HepG2 (cell line): ENCODE results near the gene AP2S1. TPM values are rescaled to one million over a fixed set of nuclear protein-coding genes. Genes with fewer than 3 reads are reported as not detected.
A peak's percentile ranks its signal among the peaks of the same experiment; 100 is the strongest.

ENCODE experiments used
- FOSL2 ChIP-seq: sonication (generic); formaldehyde crosslinking; IDR thresholded peaks from 2 replicates; pipeline ENCODE4 v1.4.0; 2020; ENCODE audit warnings: missing genetic modification reagents
- HNRNPUL1 ChIP-seq: fragments of 200-400 bp; formaldehyde crosslinking; IDR thresholded peaks from 2 replicates; pipeline ENCODE4 v1.6.1; 2017; ENCODE audit warnings: low read depth, mild to moderate bottlenecking, low read length, moderate library complexity
- TEAD2 ChIP-seq: sonication (generic); formaldehyde crosslinking; IDR thresholded peaks from 2 replicates; pipeline ENCODE4 v1.9.0; 2021; ENCODE audit warnings: missing genetic modification reagents
- ZNF562 ChIP-seq: sonication (generic); formaldehyde crosslinking; IDR thresholded peaks from 2 replicates; pipeline ENCODE4 v1.8.0; 2022; ENCODE audit warnings: missing genetic modification reagents, borderline replicate concordance
- ZNF619 ChIP-seq: sonication (generic); formaldehyde crosslinking; IDR thresholded peaks from 2 replicates; pipeline ENCODE4 v1.4.0; 2020; ENCODE audit warnings: mild to moderate bottlenecking, missing genetic modification reagents
- ZNF792 ChIP-seq: IDR thresholded peaks from 2 replicates; pipeline ENCODE4 v1.6.1; 2016
- polyA plus RNA-seq, 8 experiments: library from polyadenylated mRNA; depleted of rRNA in 3 of 8; stranded (reverse) in 7 of 8; unstranded in 1 of 8; fragments of >200 nt; fragmentation: Illumina TruSeq in 4 of 8; extraction: Trizol in 4 of 8; gene quantifications; 2 replicates each; pipeline versions ENCODE4 v1.2.1 to v1.2.3, GENCODE V29; 2011 to 2016; ENCODE audit warnings: low read depth in 4 of 8, missing spikeins in 1 of 8, mixed read lengths in 1 of 8; ENCODE audit not compliant: insufficient read depth in 1 of 8
- total RNA-seq, 5 experiments: library from RNA; depleted of rRNA; stranded (reverse); fragments of >200 nt; fragmentation: Illumina TruSeq; extraction: Trizol; gene quantifications; 2 replicates each; pipeline ENCODE4 v1.2.3, GENCODE V29; 2016; ENCODE audit warnings: low read depth in 1 of 5
- TF ChIP-seq, protein P1 (sequence below): sonication (generic); formaldehyde crosslinking; IDR thresholded peaks from 2 replicates; pipeline ENCODE4 v1.5.0; 2020; ENCODE audit warnings: mild to moderate bottlenecking, missing genetic modification reagents, borderline replicate concordance
- TF ChIP-seq, protein P2 (sequence below), 2 experiments: IDR thresholded peaks; 2 replicates each; pipeline ENCODE4 v1.6.1; 2011 to 2012; ENCODE audit warnings: low read length in 2 of 2, borderline replicate concordance in 1 of 2, low read depth in 1 of 2, mild to moderate bottlenecking in 1 of 2, moderate library complexity in 1 of 2
- TF ChIP-seq, protein P3 (sequence below): sonication (generic); formaldehyde crosslinking; conservative IDR thresholded peaks from 2 replicates; pipeline ENCODE4 v1.8.0; 2022; ENCODE audit warnings: low read depth, missing genetic modification reagents
- TF ChIP-seq, protein P4 (sequence below): sonication (generic); formaldehyde crosslinking; IDR thresholded peaks from 2 replicates; pipeline ENCODE4 v1.5.0; 2020; ENCODE audit warnings: mild to moderate bottlenecking, missing genetic modification reagents, borderline replicate concordance

Gene AP2S1
- total and polyA plus RNA-seq, 2 of the 13 experiments (the other 11 are each of a cell fraction or from before 2014, with no cell fraction given) = 45.2 to 86.1 TPM

DNA sequence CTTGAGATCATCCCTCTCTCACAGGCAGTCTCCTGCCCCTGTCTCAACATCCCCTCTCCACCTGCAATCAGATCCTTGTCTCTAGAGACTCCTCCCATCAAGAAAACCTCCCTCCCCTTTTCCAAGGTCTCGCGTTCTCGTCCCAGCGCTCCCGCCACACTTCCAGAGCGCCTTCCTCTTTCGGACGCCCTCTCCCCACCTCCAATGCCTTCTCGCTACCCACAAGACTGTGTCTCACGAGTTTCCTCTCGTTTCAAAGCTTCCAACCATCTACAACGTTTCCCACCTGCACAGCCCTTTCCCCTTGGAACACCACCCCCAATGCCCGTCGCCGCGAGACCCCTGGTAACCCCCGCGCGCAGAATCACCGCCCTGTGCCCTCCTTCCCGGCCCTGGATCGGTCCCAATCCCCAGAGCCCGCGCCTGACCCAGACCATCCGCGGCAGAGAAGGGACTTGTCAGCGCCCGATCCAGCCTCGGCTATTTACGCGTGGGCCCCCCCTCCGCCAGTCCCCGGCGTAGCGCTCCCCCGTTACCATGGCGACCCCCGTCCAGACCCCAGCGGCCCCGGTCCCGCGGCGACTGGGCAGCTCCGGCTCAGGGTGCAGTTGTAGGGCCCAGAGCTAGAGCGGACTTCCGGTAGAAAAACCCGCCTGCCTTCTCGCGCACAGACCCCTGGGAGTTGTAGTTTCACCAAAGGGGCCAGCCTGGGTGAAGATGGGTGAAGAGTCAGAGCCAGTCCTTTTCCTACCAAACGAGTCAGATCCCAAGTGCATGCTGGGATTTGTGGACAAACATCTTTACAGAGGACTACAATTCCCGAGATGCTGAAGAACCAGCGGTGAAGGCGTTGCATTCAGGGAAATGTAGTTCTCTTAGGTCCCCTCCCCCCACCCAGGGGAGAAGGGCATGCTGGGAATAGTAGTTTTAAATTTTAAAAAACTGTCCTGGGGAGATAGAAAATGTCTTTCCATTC, at the start of gene AP2S1 (continued):
- TF ChIP-seq, protein P1, sequence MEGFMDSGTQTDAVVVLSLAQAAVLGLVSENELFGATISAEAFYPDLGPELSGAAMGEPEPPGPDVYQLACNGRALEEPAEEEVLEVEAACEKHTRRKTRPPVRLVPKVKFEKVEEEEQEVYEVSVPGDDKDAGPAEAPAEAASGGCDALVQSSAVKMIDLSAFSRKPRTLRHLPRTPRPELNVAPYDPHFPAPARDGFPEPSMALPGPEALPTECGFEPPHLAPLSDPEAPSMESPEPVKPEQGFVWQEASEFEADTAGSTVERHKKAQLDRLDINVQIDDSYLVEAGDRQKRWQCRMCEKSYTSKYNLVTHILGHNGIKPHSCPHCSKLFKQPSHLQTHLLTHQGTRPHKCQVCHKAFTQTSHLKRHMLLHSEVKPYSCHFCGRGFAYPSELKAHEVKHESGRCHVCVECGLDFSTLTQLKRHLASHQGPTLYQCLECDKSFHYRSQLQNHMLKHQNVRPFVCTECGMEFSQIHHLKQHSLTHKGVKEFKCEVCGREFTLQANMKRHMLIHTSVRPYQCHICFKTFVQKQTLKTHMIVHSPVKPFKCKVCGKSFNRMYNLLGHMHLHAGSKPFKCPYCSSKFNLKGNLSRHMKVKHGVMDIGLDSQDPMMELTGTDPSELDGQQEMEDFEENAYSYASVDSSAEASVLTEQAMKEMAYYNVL (CRISPR knock-in tag) = no peak; the same call in 1 of the 2 replicates
- 0 out of 2 replicates have a peak, but pooled peaks have one; percentile 22 for TF ChIP-seq ZNF792
- no peak for TF ChIP-seq HNRNPUL1
- TF ChIP-seq, protein P2, sequence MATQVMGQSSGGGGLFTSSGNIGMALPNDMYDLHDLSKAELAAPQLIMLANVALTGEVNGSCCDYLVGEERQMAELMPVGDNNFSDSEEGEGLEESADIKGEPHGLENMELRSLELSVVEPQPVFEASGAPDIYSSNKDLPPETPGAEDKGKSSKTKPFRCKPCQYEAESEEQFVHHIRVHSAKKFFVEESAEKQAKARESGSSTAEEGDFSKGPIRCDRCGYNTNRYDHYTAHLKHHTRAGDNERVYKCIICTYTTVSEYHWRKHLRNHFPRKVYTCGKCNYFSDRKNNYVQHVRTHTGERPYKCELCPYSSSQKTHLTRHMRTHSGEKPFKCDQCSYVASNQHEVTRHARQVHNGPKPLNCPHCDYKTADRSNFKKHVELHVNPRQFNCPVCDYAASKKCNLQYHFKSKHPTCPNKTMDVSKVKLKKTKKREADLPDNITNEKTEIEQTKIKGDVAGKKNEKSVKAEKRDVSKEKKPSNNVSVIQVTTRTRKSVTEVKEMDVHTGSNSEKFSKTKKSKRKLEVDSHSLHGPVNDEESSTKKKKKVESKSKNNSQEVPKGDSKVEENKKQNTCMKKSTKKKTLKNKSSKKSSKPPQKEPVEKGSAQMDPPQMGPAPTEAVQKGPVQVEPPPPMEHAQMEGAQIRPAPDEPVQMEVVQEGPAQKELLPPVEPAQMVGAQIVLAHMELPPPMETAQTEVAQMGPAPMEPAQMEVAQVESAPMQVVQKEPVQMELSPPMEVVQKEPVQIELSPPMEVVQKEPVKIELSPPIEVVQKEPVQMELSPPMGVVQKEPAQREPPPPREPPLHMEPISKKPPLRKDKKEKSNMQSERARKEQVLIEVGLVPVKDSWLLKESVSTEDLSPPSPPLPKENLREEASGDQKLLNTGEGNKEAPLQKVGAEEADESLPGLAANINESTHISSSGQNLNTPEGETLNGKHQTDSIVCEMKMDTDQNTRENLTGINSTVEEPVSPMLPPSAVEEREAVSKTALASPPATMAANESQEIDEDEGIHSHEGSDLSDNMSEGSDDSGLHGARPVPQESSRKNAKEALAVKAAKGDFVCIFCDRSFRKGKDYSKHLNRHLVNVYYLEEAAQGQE (IDR thresholded peaks at IDR 0.05; ENCODE audit: borderline replicate concordance in 1 of 2, low read depth in 1 of 2, low read length in 2 of 2) = no peak
- TF ChIP-seq, protein P3, sequence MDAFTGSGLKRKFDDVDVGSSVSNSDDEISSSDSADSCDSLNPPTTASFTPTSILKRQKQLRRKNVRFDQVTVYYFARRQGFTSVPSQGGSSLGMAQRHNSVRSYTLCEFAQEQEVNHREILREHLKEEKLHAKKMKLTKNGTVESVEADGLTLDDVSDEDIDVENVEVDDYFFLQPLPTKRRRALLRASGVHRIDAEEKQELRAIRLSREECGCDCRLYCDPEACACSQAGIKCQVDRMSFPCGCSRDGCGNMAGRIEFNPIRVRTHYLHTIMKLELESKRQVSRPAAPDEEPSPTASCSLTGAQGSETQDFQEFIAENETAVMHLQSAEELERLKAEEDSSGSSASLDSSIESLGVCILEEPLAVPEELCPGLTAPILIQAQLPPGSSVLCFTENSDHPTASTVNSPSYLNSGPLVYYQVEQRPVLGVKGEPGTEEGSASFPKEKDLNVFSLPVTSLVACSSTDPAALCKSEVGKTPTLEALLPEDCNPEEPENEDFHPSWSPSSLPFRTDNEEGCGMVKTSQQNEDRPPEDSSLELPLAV (CRISPR knock-in tag) = no peak
- TF ChIP-seq ZNF562 (CRISPR knock-in tag) = no peak
- TF ChIP-seq TEAD2 = no peak
- TF ChIP-seq ZNF619 (CRISPR knock-in tag) = no peak; the same call in 1 of the 2 replicates
- peak; percentile 51; the same call in 1 of the 2 replicates for TF ChIP-seq FOSL2
- TF ChIP-seq, protein P4, sequence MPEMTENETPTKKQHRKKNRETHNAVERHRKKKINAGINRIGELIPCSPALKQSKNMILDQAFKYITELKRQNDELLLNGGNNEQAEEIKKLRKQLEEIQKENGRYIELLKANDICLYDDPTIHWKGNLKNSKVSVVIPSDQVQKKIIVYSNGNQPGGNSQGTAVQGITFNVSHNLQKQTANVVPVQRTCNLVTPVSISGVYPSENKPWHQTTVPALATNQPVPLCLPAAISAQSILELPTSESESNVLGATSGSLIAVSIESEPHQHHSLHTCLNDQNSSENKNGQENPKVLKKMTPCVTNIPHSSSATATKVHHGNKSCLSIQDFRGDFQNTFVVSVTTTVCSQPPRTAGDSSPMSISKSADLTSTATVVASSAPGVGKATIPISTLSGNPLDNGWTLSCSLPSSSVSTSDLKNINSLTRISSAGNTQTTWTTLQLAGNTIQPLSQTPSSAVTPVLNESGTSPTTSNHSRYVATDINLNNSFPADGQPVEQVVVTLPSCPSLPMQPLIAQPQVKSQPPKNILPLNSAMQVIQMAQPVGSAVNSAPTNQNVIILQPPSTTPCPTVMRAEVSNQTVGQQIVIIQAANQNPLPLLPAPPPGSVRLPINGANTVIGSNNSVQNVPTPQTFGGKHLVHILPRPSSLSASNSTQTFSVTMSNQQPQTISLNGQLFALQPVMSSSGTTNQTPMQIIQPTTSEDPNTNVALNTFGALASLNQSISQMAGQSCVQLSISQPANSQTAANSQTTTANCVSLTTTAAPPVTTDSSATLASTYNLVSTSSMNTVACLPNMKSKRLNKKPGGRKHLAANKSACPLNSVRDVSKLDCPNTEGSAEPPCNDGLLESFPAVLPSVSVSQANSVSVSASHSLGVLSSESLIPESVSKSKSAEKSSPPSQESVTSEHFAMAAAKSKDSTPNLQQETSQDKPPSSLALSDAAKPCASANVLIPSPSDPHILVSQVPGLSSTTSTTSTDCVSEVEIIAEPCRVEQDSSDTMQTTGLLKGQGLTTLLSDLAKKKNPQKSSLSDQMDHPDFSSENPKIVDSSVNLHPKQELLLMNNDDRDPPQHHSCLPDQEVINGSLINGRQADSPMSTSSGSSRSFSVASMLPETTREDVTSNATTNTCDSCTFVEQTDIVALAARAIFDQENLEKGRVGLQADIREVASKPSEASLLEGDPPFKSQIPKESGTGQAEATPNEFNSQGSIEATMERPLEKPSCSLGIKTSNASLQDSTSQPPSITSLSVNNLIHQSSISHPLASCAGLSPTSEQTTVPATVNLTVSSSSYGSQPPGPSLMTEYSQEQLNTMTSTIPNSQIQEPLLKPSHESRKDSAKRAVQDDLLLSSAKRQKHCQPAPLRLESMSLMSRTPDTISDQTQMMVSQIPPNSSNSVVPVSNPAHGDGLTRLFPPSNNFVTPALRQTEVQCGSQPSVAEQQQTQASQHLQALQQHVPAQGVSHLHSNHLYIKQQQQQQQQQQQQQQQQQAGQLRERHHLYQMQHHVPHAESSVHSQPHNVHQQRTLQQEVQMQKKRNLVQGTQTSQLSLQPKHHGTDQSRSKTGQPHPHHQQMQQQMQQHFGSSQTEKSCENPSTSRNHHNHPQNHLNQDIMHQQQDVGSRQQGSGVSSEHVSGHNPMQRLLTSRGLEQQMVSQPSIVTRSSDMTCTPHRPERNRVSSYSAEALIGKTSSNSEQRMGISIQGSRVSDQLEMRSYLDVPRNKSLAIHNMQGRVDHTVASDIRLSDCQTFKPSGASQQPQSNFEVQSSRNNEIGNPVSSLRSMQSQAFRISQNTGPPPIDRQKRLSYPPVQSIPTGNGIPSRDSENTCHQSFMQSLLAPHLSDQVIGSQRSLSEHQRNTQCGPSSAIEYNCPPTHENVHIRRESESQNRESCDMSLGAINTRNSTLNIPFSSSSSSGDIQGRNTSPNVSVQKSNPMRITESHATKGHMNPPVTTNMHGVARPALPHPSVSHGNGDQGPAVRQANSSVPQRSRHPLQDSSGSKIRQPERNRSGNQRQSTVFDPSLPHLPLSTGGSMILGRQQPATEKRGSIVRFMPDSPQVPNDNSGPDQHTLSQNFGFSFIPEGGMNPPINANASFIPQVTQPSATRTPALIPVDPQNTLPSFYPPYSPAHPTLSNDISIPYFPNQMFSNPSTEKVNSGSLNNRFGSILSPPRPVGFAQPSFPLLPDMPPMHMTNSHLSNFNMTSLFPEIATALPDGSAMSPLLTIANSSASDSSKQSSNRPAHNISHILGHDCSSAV (CRISPR knock-in tag) = no peak
